Small intestine (tissue), 7 donors: ENCODE results near the gene FRMD4B. TPM values are rescaled to one million over a fixed set of nuclear protein-coding genes. Genes with fewer than 3 reads are reported as not detected.

Experiments used
- DNase-seq, 2 donors: peaks; one replicate each; pipeline versions ENCODE4 v3.0.0 to v3.0.0-alpha.2; 2013
- FAIRE-seq: peaks from 2 replicates; lab custom pipeline; 2012; peaks lifted over from hg19 to GRCh38; lab: Jason Lieb, UNC
- H3K27ac ChIP-seq, 3 donors: one replicate each; pipeline ENCODE4 v1.5.1; 2013; ENCODE audit warnings: low read length in 2 of 3, mild to moderate bottlenecking in 2 of 3, control low read depth in 1 of 3, inconsistent platforms in 1 of 3, low read depth in 1 of 3, moderate library complexity in 1 of 3
- H3K27me3 ChIP-seq, 3 donors: one replicate each; pipeline ENCODE4 v1.6.1; 2013; ENCODE audit warnings: low read length in 3 of 3, inconsistent platforms in 1 of 3; ENCODE audit not compliant: control insufficient read depth in 3 of 3, insufficient read depth in 3 of 3
- H3K36me3 ChIP-seq, 3 donors: one replicate each; pipeline ENCODE4 v1.6.1; 2013; ENCODE audit warnings: low read length in 3 of 3, inconsistent platforms in 1 of 3, low read depth in 1 of 3, mild to moderate bottlenecking in 1 of 3, moderate library complexity in 1 of 3; ENCODE audit not compliant: control insufficient read depth in 3 of 3, insufficient read depth in 2 of 3
- H3K4me1 ChIP-seq, 3 donors: one replicate each; pipeline ENCODE4 v1.6.1; 2013; ENCODE audit warnings: low read length in 2 of 3, inconsistent platforms in 1 of 3, low read depth in 1 of 3, mild to moderate bottlenecking in 1 of 3, moderate library complexity in 1 of 3; ENCODE audit not compliant: control insufficient read depth in 3 of 3, insufficient read depth in 2 of 3
- H3K4me3 ChIP-seq, 3 donors: one replicate each; pipeline ENCODE4 v1.5.1; 2013; ENCODE audit warnings: low read length in 3 of 3, control low read depth in 1 of 3, inconsistent platforms in 1 of 3, low read depth in 1 of 3, mild to moderate bottlenecking in 1 of 3, moderate library complexity in 1 of 3
- H3K9me3 ChIP-seq, 2 donors: one replicate each; pipeline ENCODE4 v1.6.1; 2013; ENCODE audit warnings: low read depth in 1 of 2, low read length in 1 of 2; ENCODE audit not compliant: control insufficient read depth in 2 of 2, insufficient read depth in 1 of 2
- WGBS, 3 donors: extraction: QIAGEN DNeasy Blood & Tissue Kit; methylation state at CpG; one replicate each; pipeline ENCODE4 v1.1.7; 2013; 5-methylcytosine and 5-hydroxymethylcytosine counted together
- polyA plus RNA-seq, 4 donors: library from polyadenylated mRNA; stranded (reverse) in 3 of 4; unstranded in 1 of 4; fragments of 200-250 nt in 3 of 4; fragments of 120-200 nt in 1 of 4; gene quantifications; one replicate each; pipeline versions ENCODE4 v1.2.1 to v1.2.3, GENCODE V29; 2013
- donor health status: healthy with polysubstance abuse.
- donor health status: control.
- donor health status: control.
- donor health status: Bipolar disorder and iron deficiency.
- donor health status: healthy.

Gene FRMD4B
- polyA plus RNA-seq, 4 donors: 5.6 to 16.3 (median 8.4) TPM

GRCh38 chr3:69423463-69424155 is 37.7 kb upstream of the FRMD4B start:
- no peak overlapping the region for H3K27ac ChIP-seq
- no peaks in the 10 kb centered on the region for H3K4me1 ChIP-seq
- DNase-seq (no peak), FAIRE-seq (no peak)
- no peaks in the 10 kb centered on the region for H3K9me3 ChIP-seq
- H3K27me3 ChIP-seq: no peaks in the 10 kb centered on the region
- H3K36me3 ChIP-seq: no peaks in the 10 kb centered on the region
- WGBS, 3 donors: 40 to 65% (median 55%) methylated on average over 3 of the region's 3 CpGs
- H3K4me3 ChIP-seq: no peak overlapping the region

GRCh38 chr3:69422751-69423150 is 36.9 kb upstream of the FRMD4B start:
- Histone ChIP-seq H3K4me1 (no peaks in the 10 kb centered on the region), H3K4me3 (no peak overlapping the region), H3K27me3 (no peaks in the 10 kb centered on the region), H3K9me3 (no peaks in the 10 kb centered on the region), H3K36me3 (no peaks in the 10 kb centered on the region), H3K27ac (no peak overlapping the region)
- no peak for FAIRE-seq
- 89 to 100% (median 95%) methylated on average over 1 of the region's 1 CpG for WGBS, 3 donors
- DNase-seq: no peak

- Histone ChIP-seq H3K4me1 (no peaks in the 10 kb centered on the region), H3K27ac (no peak overlapping the region), H3K27me3 (no peaks in the 10 kb centered on the region), H3K4me3 (no peak overlapping the region), H3K9me3 (no peaks in the 10 kb centered on the region), H3K36me3 (no peaks in the 10 kb centered on the region)
- no peak for FAIRE-seq
- 70 to 82% (median 80%) methylated on average over 5 of the region's 5 CpGs for WGBS, 3 donors
- no peak for DNase-seq
Observed at GRCh38 chr3:69420781-69421520, 35.1 kb upstream of the FRMD4B start.

GRCh38 chr3:69419276-69419675 is 33.4 kb upstream of the FRMD4B start:
- H3K4me3 ChIP-seq: no peak overlapping the region
- no peaks in the 10 kb centered on the region for H3K4me1 ChIP-seq
- no peaks in the 10 kb centered on the region for H3K9me3 ChIP-seq
- 89 to 97% (median 92%) methylated on average over 3 of the region's 3 CpGs for WGBS, 3 donors
- no peak for FAIRE-seq
- H3K36me3 ChIP-seq: no peaks in the 10 kb centered on the region
- no peak overlapping the region for H3K27ac ChIP-seq
- no peaks in the 10 kb centered on the region for H3K27me3 ChIP-seq
- no peak for DNase-seq

- no peak for DNase-seq
- no peak for FAIRE-seq
Observed at GRCh38 chr3:69417541-69418078, 31.7 kb upstream of the FRMD4B start.

GRCh38 chr3:69413551-69414207 is 27.8 kb upstream of the FRMD4B start:
- FAIRE-seq: no peak
- Histone ChIP-seq H3K36me3 (no peaks in the 10 kb centered on the region), H3K4me3 (no peak overlapping the region), H3K27ac (no peak overlapping the region), H3K9me3 (no peaks in the 10 kb centered on the region), H3K4me1 (peaks cover 0 to 6% (median 0%) of the 10 kb centered on the region in 3 donors), H3K27me3 (peaks cover 0 to 2% (median 0%) of the 10 kb centered on the region in 3 donors)
- no peak for DNase-seq
- 52 to 66% (median 66%) methylated on average over 9 of the region's 9 CpGs for WGBS, 3 donors

More at GRCh38 chr3:69417541-69418078, 31.7 kb upstream of the FRMD4B start:
- no peaks in the 10 kb centered on the region for H3K36me3 ChIP-seq
- H3K4me3 ChIP-seq: no peak overlapping the region
- no peaks in the 10 kb centered on the region for H3K9me3 ChIP-seq
- WGBS, 3 donors: 89 to 93% (median 90%) methylated on average over 4 to 5 of the region's 5 CpGs
- H3K27me3 ChIP-seq: no peaks in the 10 kb centered on the region
- H3K27ac ChIP-seq: no peak overlapping the region
- no peaks in the 10 kb centered on the region for H3K4me1 ChIP-seq

- DNase-seq (no peak), FAIRE-seq (no peak)
- 54 to 66% (median 64%) methylated on average over 3 of the region's 3 CpGs for WGBS, 3 donors
- no peak overlapping the region for H3K4me3 ChIP-seq
- H3K27ac ChIP-seq: no peak overlapping the region
- peaks cover 0 to 2% (median 0%) of the 10 kb centered on the region in 3 donors for H3K27me3 ChIP-seq
- no peaks in the 10 kb centered on the region for H3K36me3 ChIP-seq
- H3K4me1 ChIP-seq: peaks cover 0 to 6% (median 0%) of the 10 kb centered on the region in 3 donors
- H3K9me3 ChIP-seq: no peaks in the 10 kb centered on the region
Observed at GRCh38 chr3:69411346-69411745, 25.5 kb upstream of the FRMD4B start.

GRCh38 chr3:69410301-69410700 is 24.4 kb upstream of the FRMD4B start:
- WGBS, 3 donors: 23 to 31% (median 23%) methylated on average over 8 of the region's 8 CpGs
- H3K27ac ChIP-seq: no peak overlapping the region
- no peak overlapping the region for H3K4me3 ChIP-seq
- FAIRE-seq: no peak
- no peaks in the 10 kb centered on the region for H3K36me3 ChIP-seq
- H3K4me1 ChIP-seq: peaks cover 0 to 6% (median 0%) of the 10 kb centered on the region in 3 donors
- H3K27me3 ChIP-seq: peaks cover 0 to 2% (median 0%) of the 10 kb centered on the region in 3 donors
- DNase-seq: peak; percentile 71 to 80
- peaks cover 0 to 2% of the 10 kb centered on the region in 2 donors for H3K9me3 ChIP-seq
